GM10266 (cell line): ENCODE data around the gene ENTR1.

Source experiments
- DNase-seq: peaks from one replicate; pipeline ENCODE4 v3.0.0; 2012; ENCODE audit errors: extremely low spot score
- CTCF ChIP-seq: IDR thresholded peaks from 2 replicates; pipeline ENCODE4 v1.5.1; 2012; ENCODE audit warnings: mild to moderate bottlenecking, low read depth; ENCODE audit not compliant: control insufficient read depth, insufficient read depth; ENCODE audit errors: missing control alignments

Gene ENTR1

GRCh38 chr9:136424750-136425362 lies 14.4 kb upstream of the ENTR1 start:
- DNase-seq: no peak
- TF ChIP-seq CTCF: no peak

GRCh38 chr9:136423432-136424146 lies 13.2 kb upstream of the ENTR1 start:
- TF ChIP-seq CTCF: no peak
- no peak for DNase-seq

- TF ChIP-seq CTCF: no peak
- DNase-seq: no peak
Observed at GRCh38 chr9:136422876-136423275, 12.5 kb upstream of the ENTR1 start.

- no peak for DNase-seq
- no peak for TF ChIP-seq CTCF
Observed at GRCh38 chr9:136421791-136422190, 11.4 kb upstream of the ENTR1 start.

- DNase-seq: no peak
- no peak for TF ChIP-seq CTCF
Observed at GRCh38 chr9:136419092-136419420, 8.6 kb upstream of the ENTR1 start.

- TF ChIP-seq CTCF: no peak
- DNase-seq: no peak
Observed at GRCh38 chr9:136418182-136419091, 8.0 kb upstream of the ENTR1 start.
